Posterior cingulate gyrus (tissue), 11 donors: ENCODE measurements around the gene ATXN1.
A peak's percentile ranks its signal among the peaks of the same experiment; 100 is the strongest.
"Not testable (repeated sequence)": the region's sequence is repeated elsewhere in the genome, so short reads cannot be mapped to it uniquely, and the experiment has no call there.

Source experiments
- DNase-seq, 10 donors: peaks; one replicate each; pipeline versions ENCODE4 v3.0.0 to v3.0.0-alpha.2; 2020 to 2021; ENCODE audit warnings: mixed read lengths in 3 of 10
- intact Hi-C: fragments of 100-400 bp; cut with DNase I; formaldehyde crosslinking; loops from one replicate; pipeline ENCODE4 v1.15.1; 2023

The ATXN1 gene

GRCh38 chr6:16414205-16414604, 347.1 kb downstream of the ATXN1 start:
- intact Hi-C loops = loop anchor here (5.0 to 10.0 kb wide), 2 partner anchors 91 to 353 kb away; no protein-coding TSS in a partner anchor
- DNase-seq = no peak

GRCh38 chr6:16413399-16413798, 347.9 kb downstream of the ATXN1 start:
- no peak for DNase-seq
- intact Hi-C loops = loop anchor here (5.0 to 10.0 kb wide), 2 partner anchors 91 to 354 kb away; no protein-coding TSS in a partner anchor

- intact Hi-C loops = loop anchor here (5.0 to 10.0 kb wide), 2 partner anchors 92 to 354 kb away; no protein-coding TSS in a partner anchor
- DNase-seq = no peak
Observed at GRCh38 chr6:16412982-16413381, 348.3 kb downstream of the ATXN1 start.

- intact Hi-C loops = loop anchor here (5.0 to 10.0 kb wide), 2 partner anchors 93 to 355 kb away; no protein-coding TSS in a partner anchor
- no peak for DNase-seq
Observed at GRCh38 chr6:16412171-16412570, 349.1 kb downstream of the ATXN1 start.

- intact Hi-C loops = loop anchor here (1.0 to 10.0 kb wide), 3 partner anchors 77 to 358 kb away; no protein-coding TSS in a partner anchor
- DNase-seq = peak; percentile 26 to 95 (median 67)
Observed at GRCh38 chr6:16409531-16410441, 351.5 kb downstream of the ATXN1 start.

GRCh38 chr6:16408766-16409165, 352.5 kb downstream of the ATXN1 start:
- intact Hi-C loops = loop anchor here (1.0 kb wide), 1 partner anchor 76 kb away; no protein-coding TSS in a partner anchor
- no peak for DNase-seq

- intact Hi-C loops = no loop called here
- no peak for DNase-seq
Observed at GRCh38 chr6:16406966-16407365, 354.3 kb downstream of the ATXN1 start.

- intact Hi-C loops, DNase-seq: not testable (repeated sequence)
Observed at GRCh38 chr6:16406538-16406937, 354.7 kb downstream of the ATXN1 start.

- no peak for DNase-seq
- intact Hi-C loops = no loop called here
Observed at GRCh38 chr6:16405375-16405774, 355.9 kb downstream of the ATXN1 start.

- intact Hi-C loops = no loop called here
- DNase-seq = no peak
Observed at GRCh38 chr6:16404456-16404855, 356.8 kb downstream of the ATXN1 start.

GRCh38 chr6:16403831-16404230, 357.4 kb downstream of the ATXN1 start:
- no peak for DNase-seq
- intact Hi-C loops = no loop called here

GRCh38 chr6:16402581-16402900, 358.7 kb downstream of the ATXN1 start:
- intact Hi-C loops = no loop called here

GRCh38 chr6:16400248-16400760, 361.0 kb downstream of the ATXN1 start:
- no peak for DNase-seq
- intact Hi-C loops = no loop called here

More at GRCh38 chr6:16402581-16402900, 358.7 kb downstream of the ATXN1 start:
- DNase-seq = no peak

GRCh38 chr6:16399695-16400094, 361.6 kb downstream of the ATXN1 start:
- intact Hi-C loops = no loop called here
- DNase-seq = no peak

- intact Hi-C loops = no loop called here
- DNase-seq = no peak
Observed at GRCh38 chr6:16399158-16399557, 362.1 kb downstream of the ATXN1 start.

- DNase-seq = no peak
- intact Hi-C loops = no loop called here
Observed at GRCh38 chr6:16398587-16398986, 362.7 kb downstream of the ATXN1 start.

- intact Hi-C loops = no loop called here
- DNase-seq = no peak
Observed at GRCh38 chr6:16397623-16398022, 363.6 kb downstream of the ATXN1 start.

- intact Hi-C loops = no loop called here
- no peak for DNase-seq
Observed at GRCh38 chr6:16396497-16397319, 364.6 kb downstream of the ATXN1 start.

GRCh38 chr6:16394632-16395031, 366.6 kb downstream of the ATXN1 start:
- intact Hi-C loops = no loop called here
- DNase-seq = no peak

GRCh38 chr6:16393326-16393725, 367.9 kb downstream of the ATXN1 start:
- no peak for DNase-seq
- intact Hi-C loops = no loop called here

- DNase-seq = peak in 1 of 10 donors; percentile 15
- intact Hi-C loops = no loop called here
Observed at GRCh38 chr6:16392010-16392409, 369.2 kb downstream of the ATXN1 start.
